Chondrocyte (in vitro differentiated cells): Measurements from ENCODE around the gene CLIP4. TPM values are rescaled to one million over a fixed set of nuclear protein-coding genes. Genes with fewer than 3 reads are reported as not detected.

Experiments
- DNase-seq: peaks from one replicate; pipeline ENCODE4 v3.0.0; 2021; ENCODE audit warnings: mixed read lengths, low spot score
- H3K27ac Mint-ChIP-seq: one replicate; pipeline ENCODE4 v1.8.0; 2021; ENCODE audit warnings: mild to moderate bottlenecking, moderate library complexity, mixed read lengths; ENCODE audit not compliant: unreplicated experiment
- H3K27me3 Mint-ChIP-seq: 2 replicates; pipeline ENCODE4 v1.8.0; 2021; ENCODE audit warnings: low read depth, mixed read lengths
- H3K36me3 Mint-ChIP-seq: 2 replicates; pipeline ENCODE4 v1.8.0; 2021; ENCODE audit warnings: low read depth, mixed read lengths
- H3K4me1 Mint-ChIP-seq: 2 replicates; pipeline ENCODE4 v1.8.0; 2021; ENCODE audit warnings: low read depth, mild to moderate bottlenecking, mixed read lengths
- H3K4me3 Mint-ChIP-seq: one replicate; pipeline ENCODE4 v1.8.0; 2021; ENCODE audit warnings: mild to moderate bottlenecking, moderate library complexity, mixed read lengths; ENCODE audit not compliant: unreplicated experiment
- H3K9me3 Mint-ChIP-seq: 2 replicates; pipeline ENCODE4 v1.8.0; 2021; ENCODE audit warnings: low read depth, mixed read lengths
- total RNA-seq: library from RNA; stranded (reverse); gene quantifications from 3 replicates; pipeline ENCODE4 v1.2.1, GENCODE V29; 2021
- TF ChIP-seq, protein P1 (sequence below): fragments of 200-600 bp; sonication (generic); IDR thresholded peaks from 2 replicates; pipeline ENCODE4 v1.5.0; 2021; ENCODE audit warnings: antibody characterized with exemption, mild to moderate bottlenecking, moderate library complexity

The CLIP4 gene
- total RNA-seq, 1 donor from 2014 or later: 30.1 TPM

DNA sequence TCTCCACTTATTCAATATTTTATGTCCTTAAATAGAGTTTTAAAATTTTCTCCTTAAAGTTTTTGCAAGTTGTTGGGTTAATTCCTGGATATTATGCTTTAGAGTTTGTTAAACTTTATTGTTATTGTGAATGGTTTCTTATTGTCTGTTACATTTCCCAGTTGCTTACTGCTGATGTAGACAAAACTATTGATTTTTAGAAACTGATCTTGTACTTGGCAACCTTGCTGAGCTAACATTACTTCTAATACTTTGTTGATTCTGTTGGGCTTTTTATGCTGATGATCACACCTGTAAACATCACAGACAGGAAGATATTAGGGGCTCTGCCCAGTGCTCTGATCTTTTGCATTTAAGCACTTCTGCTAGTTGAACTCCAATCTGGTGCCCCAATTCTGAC lies 2.8 kb upstream of the CLIP4 start:
- TF ChIP-seq, protein P1, sequence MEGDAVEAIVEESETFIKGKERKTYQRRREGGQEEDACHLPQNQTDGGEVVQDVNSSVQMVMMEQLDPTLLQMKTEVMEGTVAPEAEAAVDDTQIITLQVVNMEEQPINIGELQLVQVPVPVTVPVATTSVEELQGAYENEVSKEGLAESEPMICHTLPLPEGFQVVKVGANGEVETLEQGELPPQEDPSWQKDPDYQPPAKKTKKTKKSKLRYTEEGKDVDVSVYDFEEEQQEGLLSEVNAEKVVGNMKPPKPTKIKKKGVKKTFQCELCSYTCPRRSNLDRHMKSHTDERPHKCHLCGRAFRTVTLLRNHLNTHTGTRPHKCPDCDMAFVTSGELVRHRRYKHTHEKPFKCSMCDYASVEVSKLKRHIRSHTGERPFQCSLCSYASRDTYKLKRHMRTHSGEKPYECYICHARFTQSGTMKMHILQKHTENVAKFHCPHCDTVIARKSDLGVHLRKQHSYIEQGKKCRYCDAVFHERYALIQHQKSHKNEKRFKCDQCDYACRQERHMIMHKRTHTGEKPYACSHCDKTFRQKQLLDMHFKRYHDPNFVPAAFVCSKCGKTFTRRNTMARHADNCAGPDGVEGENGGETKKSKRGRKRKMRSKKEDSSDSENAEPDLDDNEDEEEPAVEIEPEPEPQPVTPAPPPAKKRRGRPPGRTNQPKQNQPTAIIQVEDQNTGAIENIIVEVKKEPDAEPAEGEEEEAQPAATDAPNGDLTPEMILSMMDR: no peak
- Mint-ChIP-seq H3K27ac (no peak overlapping the region), H3K9me3 (no peaks in the 10 kb centered on the region), H3K4me3 (no peak overlapping the region), H3K27me3 (no peaks in the 10 kb centered on the region), H3K36me3 (no peaks in the 10 kb centered on the region), H3K4me1 (peaks cover 57% of the 10 kb centered on the region)
- no peak for DNase-seq

DNA sequence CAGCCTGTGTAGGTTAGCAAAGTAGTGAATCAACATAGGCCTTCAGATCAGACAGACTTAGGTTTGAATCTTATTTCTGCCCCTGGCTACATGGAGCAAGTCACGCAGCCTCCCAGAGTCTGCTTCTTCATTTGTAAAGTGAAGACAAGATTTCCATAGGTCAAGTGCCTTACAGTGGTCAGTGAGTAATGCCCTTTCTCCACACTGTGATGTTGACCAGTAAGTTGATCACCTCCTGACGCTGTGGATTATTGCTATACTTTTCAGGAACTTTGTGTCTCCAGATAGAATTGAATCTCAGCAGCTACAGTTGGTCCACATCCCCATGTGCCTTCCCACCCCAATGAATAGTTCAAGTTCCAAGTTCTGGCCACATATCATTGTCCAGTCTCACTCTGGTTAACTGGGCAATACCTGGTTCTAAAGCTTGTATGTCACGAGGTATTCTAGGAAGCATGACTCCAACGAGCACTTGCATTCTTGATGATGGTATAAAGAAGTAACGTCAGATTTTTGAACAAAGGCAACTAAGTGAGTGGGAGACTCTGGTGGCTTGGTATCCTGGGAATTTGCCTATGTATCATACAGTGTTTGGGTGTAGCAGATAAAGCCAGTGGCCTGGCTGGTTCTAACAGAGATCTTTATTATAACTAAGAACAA lies 2.1 kb upstream of the CLIP4 start:
- Mint-ChIP-seq H3K4me3 (no peak overlapping the region), H3K36me3 (no peaks in the 10 kb centered on the region), H3K27ac (peak overlapping the region; percentile 81), H3K9me3 (no peaks in the 10 kb centered on the region), H3K27me3 (no peaks in the 10 kb centered on the region), H3K4me1 (peaks cover 58% of the 10 kb centered on the region)
- TF ChIP-seq, protein P1: no peak
- no peak for DNase-seq

DNA sequence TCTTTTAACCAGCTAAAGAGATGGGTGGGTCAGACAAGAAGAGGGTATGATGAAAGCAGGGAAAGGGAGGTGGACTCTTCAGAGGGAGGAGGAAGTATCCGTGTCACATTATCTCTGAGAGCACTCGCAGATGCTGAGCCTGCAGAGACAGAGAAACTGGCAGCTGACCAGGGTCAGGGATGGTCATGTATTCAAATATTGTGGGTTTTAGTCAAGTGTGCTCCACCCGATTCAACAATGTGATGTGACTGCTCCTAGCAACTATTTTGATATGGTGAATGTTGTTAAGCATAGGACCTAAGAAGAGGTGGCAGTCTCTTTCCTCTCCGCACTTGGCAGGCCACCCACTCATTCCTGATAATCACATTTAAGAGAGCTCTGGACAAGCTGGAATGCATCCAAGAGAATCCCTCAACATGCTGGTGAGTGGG lies 1.3 kb upstream of the CLIP4 start:
- TF ChIP-seq, protein P1: no peak
- no peak for DNase-seq
- H3K9me3 Mint-ChIP-seq: no peaks in the 10 kb centered on the region
- H3K27ac Mint-ChIP-seq: peak overlapping the region; percentile 91
- H3K4me1 Mint-ChIP-seq: peaks cover 55% of the 10 kb centered on the region
- no peaks in the 10 kb centered on the region for H3K27me3 Mint-ChIP-seq
- H3K36me3 Mint-ChIP-seq: no peaks in the 10 kb centered on the region
- peak overlapping the region; percentile 69 for H3K4me3 Mint-ChIP-seq

DNA sequence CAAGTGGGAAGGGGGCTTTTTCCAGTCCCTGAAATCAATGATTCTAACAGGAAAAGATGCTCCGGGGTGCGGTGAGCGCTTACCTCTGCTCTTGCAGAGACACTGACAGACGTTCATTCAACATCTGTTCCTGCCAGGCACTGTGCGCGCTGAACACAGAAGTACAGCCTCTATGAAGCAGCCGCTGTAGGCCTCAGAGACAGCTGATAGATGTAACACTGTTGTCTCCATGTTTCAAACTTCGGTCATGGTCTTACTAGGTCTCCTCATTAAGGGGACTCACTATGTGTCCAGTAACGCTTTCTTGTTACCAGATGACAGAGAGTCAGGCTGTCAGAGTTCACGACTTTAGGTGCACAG lies 649 bp upstream of the CLIP4 start:
- H3K36me3 Mint-ChIP-seq: no peaks in the 10 kb centered on the region
- H3K4me3 Mint-ChIP-seq: peak overlapping the region; percentile 69
- H3K27ac Mint-ChIP-seq: peak overlapping the region; percentile 91
- no peaks in the 10 kb centered on the region for H3K9me3 Mint-ChIP-seq
- DNase-seq: no peak
- no peaks in the 10 kb centered on the region for H3K27me3 Mint-ChIP-seq
- TF ChIP-seq, protein P1: no peak
- peaks cover 59% of the 10 kb centered on the region for H3K4me1 Mint-ChIP-seq

DNA sequence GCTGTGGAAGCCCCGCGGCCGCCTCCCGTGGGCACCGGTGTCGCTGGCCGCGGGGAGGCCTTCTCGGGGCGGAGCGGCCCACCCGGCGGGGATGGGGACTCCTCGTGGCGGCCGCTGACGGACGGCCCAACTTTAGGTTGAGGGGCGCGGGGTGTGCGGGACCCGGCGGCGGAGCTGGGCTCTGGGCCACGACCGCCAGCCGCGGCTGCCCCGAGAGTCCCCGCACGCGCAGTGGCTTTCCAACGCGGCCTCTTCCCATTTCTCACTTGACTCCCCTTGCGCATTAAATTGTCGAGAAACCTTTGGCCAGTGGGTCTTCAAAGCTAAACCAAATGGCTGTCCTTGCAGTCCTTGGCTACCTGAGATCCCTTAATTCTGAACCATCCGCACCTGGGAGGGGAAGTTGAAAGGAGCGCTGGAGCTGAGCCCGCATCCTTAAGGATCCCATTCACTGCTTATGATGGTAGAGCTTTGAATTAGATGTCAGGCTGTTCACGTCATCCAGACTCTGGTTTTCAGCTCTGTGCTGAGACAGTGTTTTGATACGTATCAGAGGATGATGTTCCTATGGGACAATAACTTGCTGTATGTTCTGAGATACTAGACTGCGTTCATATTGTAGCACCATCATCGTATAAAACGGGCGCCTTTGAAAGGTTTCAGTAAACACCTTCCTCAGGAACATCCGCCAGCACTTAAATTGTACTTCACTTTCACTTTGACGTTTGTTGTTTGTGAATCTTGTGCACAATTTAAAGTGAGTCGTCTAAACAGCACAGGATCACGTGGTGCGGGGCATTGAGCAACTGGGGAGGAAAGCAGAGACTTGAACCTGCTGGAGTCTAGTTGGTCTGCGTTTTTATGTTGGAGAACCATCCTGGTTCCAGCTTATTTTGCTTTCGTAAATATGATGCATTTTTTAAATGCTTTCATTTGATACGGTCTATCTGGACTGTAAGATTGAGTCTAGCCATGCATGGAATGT lies 874 bp downstream of the CLIP4 start:
- Mint-ChIP-seq H3K36me3 (no peaks in the 10 kb centered on the region), H3K27me3 (no peaks in the 10 kb centered on the region), H3K4me3 (peak overlapping the region; percentile 86), H3K9me3 (no peaks in the 10 kb centered on the region), H3K27ac (peak overlapping the region; percentile 94), H3K4me1 (peaks cover 69% of the 10 kb centered on the region)
- TF ChIP-seq, protein P1: peak; percentile 24
- no peak for DNase-seq
